ENCODE data around the gene ADGRV1.

The ADGRV1 gene

GRCh38 chr5:91146905-91147600, 588.5 kb downstream of the ADGRV1 start:
- no peak for DNase-seq

DNA sequence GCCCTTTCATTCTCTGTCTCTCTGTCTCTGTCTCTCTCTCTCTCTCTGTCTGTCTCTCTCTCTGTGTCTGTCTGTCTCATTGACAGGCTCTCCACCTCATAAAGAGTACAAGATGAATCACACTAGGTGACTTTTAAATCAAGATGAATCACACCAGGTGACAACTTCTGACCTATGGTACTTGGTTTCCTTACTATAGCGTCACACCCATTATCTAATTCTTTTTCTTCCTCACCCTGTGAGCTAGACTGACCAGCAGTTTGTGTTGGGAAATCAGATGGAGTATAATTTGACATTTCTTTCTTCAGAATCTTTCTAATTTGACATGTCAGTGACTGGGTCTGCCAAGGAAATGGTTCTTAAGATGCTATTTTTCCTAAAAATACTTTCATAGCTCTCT, 591.6 kb downstream of the ADGRV1 start:
- DNase-seq = no peak

- no peak for DNase-seq
Measured at GRCh38 chr5:91150636-91151035, 592.0 kb downstream of the ADGRV1 start.

- DNase-seq = peak; percentile 86
Measured at GRCh38 chr5:91151947-91152346, 593.4 kb downstream of the ADGRV1 start.

DNA sequence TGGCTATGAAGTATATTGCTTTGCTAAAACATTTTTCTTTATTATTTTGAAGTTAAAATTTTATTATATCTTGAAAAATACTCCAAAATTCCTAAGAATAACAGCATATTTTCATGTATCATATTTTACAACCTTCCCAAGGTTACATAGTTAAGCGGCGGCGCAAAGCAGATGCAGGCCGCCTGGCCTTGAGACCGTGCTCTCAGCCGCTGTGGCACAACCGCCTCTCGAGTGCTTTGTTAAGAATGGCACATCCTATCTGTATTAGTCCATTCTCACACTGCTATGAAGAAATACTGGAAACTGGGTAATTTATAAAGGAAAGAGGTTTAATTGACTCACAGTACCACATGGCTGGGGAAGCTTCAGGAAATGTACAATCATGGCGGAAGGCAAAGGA, 595.7 kb downstream of the ADGRV1 start:
- no peak for DNase-seq

- DNase-seq = no peak
Measured at GRCh38 chr5:91155274-91155673, 596.7 kb downstream of the ADGRV1 start.

GRCh38 chr5:91156242-91156641, 597.6 kb downstream of the ADGRV1 start:
- DNase-seq = peak; percentile 20

- no peak for DNase-seq
Measured at GRCh38 chr5:91158011-91158410, 599.4 kb downstream of the ADGRV1 start.

GRCh38 chr5:91159647-91160046, 601.0 kb downstream of the ADGRV1 start:
- no peak for DNase-seq

DNA sequence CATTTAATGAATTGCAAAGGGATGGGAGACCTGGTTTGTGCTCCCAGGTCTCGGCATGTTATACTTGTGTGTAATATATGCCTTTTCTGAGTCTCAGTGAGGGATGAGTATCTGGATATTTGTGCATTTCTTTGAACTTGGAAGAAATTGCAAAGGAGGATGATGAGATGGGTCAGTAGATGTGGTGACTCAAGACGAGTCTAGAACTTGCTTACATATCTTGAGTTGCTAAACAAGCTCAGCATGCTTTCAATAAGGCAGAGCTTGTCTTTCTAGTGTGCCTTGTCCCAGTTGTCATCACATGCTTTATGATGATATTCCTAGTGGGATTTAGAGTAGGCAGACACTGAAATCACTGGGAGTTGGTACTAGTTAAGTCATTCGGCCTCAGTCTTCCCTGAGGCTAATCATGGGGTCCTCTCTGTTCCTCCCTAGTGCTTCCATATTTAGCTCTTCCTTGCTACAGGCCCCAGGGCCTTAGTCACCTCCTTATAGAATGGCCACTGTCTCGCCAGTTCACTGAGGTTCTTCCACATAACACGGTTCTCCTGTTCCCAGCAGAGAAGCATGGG, 602.2 kb downstream of the ADGRV1 start:
- DNase-seq = peak; percentile 11

DNA sequence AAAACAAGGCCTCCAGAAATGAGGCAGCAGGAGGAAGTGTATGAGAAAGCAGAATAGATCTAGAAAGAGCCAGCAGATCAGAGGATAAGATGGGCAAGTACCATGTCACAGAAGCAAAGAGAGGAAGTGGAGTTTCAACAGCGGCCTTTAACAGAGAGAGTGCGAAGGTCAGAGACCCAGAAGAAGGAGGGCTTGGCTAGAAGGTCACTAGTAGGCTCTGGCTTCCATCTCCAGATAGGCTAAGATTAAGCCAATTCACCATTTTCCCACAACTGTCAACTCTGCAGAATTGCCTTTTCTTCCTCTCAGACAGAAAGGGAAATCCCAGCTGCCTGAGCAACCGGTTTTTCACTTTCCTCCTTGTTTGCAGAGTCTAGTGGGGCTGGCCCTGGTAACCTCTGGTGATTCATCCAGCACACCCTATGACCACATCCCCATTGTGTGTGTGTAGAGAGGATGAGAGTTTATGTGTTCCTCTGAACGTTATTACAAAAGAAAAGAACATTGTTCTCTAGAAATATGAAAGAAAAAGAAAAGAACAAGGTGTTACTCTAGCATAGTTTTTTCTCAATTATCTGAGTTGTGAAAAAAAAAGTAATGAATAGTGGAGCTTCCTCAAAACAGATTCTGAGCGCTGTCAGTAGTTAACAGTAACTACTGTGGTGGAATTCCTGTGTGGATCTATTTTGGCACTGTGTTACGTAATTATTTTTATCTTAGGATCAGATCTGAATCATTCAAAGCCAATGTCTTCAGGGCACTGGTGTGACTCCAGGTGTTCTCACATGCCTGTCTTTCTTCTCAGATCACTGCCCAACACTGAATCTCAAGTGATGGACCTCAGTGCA, 604.2 kb downstream of the ADGRV1 start:
- peak; percentile 82 for DNase-seq

DNA sequence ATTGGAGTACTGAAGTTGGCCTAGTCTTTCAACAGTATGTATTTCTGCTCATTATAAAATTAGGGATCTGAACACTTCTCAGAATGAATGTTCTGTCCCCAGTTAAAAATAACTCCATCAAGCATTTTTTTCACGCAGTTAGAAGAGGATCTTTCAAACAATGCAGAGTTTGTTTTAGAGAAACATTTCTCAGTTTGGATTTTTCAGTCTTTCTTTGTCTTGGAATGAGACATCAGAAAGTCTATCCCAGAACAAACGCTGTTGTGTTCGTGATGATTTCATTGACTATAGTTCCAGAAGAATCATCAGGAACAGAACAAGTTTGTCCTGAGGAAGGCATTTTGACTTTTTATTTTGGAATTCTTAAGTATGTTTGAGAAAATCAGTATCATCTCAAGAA, 605.8 kb downstream of the ADGRV1 start:
- no peak for DNase-seq

- peak; percentile 69 for DNase-seq
Measured at GRCh38 chr5:91166059-91166807, 607.6 kb downstream of the ADGRV1 start.

DNA sequence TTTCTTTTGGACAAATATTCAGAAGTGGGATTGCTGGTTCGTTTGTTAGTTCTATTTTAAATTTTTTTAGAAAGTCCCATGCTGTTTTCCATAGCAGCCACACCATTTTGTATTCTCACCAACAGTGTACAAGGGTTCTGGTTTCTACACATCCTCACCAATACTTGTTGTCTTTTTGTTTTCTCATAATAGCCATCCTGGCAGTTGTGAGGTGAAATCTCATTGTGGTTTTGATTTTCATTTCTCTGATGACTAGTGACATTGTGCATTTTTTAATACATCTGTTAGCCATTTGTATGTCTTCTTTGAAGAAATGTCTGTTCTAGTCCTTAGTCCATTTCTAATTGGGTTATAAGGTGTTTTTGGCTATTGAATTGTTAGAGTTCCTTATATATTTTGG, 610.3 kb downstream of the ADGRV1 start:
- no peak for DNase-seq

- peak; percentile 52 for DNase-seq
Measured at GRCh38 chr5:91170266-91170665, 611.7 kb downstream of the ADGRV1 start.

GRCh38 chr5:91171322-91171721, 612.7 kb downstream of the ADGRV1 start:
- DNase-seq = no peak

GRCh38 chr5:91174396-91174795, 615.8 kb downstream of the ADGRV1 start:
- no peak for DNase-seq

DNA sequence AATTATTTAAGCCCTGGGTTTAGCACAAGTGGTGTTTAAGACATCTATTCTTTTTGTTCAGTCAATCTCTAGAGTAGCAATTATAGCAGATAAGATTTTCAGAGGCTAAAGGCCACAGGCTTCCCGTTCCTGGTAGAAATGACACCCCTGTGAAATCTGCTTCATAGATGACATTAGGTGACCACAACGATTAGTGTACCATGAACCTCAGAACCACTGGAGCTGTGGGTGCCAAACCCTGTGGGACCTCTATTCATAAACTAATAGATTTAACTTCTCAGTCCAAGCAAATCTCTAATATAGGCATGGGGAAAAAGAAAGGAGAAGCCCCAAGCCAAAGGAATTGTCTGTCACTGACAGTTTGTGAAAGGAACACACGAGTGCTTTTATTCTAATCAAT, 617.1 kb downstream of the ADGRV1 start:
- no peak for DNase-seq

DNA sequence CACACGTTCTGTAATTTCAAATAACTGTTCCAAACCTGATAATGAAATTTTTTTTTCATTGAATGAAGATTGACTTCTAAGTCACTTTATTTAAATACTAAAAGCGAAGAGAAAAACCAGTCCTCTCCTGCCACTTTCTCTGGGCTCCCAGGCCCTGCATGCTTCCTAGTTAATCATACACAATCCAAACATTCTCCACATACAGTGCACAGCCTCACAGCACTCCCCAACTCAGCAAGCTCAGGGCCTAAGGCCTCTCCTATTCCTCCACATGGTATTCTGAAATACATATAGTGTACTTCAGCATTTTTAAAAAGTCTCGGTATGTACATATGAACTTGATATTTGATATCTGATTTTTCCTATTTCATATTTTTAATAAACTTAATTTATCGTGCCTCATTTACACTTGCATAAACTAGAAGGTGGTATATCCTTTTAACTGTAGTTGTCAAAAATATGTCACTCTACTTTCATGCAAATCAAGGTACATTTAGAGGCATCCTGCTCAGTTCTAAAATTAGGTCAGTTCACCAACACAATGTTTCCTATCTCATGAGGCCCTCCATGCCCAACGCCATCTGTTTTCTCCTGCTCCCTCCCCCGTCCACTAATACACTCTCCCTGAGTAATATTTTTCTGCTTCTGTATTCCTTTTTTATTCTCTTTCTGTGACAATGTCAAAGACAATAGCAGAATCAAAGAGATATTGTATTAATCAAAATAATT, 617.9 kb downstream of the ADGRV1 start:
- no peak for DNase-seq

DNA sequence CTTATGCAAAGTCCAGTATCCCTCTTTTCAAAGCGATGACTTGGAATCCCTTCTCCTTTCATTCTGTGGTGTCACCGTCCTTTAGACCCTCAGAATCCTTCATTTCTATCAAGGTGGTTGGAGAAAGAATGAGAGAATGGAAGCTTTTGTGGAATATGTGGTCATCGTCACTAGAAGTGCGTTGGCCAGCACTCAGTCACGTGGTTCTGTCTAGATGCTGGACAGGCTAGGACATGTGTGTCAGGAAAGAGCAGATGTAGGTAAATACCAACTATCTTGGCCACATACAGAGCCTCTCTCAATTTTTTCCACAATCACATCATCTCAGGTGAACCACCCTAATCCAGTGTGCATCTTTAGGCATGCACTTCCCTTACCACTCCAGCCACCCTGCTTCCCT, 618.5 kb downstream of the ADGRV1 start:
- DNase-seq = no peak

DNA sequence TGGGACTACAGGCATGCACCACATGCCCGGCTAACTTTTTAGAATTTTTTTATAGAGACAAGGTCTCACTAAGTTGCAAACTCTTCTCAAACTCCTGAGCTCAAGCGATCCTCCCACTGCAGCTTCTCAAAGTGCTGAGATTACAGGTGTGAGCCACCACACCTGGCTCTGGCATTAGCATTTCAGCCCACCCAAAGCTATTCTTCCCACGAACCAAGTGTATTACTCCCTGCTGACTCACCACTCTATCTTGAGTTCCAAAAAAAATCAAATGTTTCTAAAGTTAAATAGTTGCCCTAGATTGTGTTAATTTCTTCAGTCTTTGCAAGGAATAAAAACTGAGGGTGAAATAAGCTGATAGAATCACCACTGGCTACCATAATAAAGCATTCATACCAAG, 619.0 kb downstream of the ADGRV1 start:
- DNase-seq = no peak

DNA sequence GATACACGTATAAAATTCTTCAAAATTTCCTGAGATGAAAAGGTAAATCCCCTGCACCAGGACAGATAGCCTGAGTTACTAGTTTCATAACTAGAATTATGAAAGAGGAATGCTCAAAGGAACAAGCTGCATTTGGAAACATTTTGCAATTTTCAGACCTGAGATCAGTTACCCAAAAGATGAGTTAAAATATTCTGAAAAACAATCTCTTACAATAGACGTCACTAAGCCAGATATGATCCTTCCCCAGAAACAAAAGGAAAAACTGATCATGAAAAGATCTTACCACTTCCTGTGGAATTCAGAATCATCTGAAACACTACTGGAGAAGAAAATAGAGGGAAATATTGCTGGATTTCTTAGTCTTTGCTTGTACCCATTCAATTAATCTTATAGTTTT, 619.9 kb downstream of the ADGRV1 start:
- DNase-seq = peak; percentile 30

- DNase-seq = no peak
Measured at GRCh38 chr5:91179018-91179417, 620.4 kb downstream of the ADGRV1 start.
